Measurements from ENCODE around the gene RGL1. TPM values are rescaled to one million over a fixed set of nuclear protein-coding genes. Genes with fewer than 3 reads are reported as not detected.

The RGL1 gene
- 0.68 to 0.81 TPM (median 0.77 TPM) in 5 replicates for total RNA-seq (2022; extraction: Qiagen RNA extraction; ENCODE audit: low read depth)

DNA sequence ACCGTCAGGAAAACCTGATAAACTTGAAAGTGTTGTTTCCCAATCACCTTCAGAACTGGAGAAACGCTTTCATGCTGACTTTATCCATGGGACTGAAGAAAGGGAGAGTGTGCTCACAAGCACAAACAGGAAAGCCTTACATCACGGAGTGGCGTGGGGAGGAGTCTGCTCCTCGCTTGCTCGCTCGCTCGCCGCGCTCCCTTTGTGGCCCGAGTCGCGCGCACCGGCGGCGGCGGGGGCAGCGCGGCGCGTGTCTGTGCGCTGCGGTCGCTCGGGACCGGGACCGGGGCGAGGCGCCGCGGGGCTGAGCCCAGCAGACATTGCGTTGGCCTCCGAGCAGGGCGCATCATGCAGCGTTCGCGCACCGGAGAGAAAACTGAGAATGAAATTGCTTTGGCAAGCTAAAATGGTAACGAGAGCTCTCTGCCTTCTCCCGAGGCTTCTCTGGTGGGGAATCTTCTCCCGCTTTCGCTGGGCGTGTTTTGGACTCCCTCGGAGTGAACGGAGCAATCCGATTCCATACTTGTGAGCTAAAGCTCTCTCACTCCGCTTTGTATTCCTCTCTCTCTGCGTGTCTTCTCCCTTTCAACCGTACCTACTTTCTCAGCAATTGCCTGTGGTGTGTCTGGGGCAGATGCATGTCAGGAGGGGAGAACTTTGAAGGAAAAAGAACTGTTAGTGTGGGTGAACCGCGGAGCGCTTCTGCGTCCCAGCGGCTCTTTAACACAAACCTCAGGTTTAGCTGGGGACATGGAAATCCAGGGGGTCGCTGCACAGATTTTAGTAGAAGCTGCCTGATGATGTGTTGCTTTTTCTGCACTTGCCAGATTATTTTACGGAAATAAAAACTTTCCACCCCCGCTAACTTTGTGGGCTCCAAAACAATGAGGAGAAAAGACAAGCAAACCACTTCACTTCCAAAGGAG is at the start of gene RGL1:
TSS of gene RGL1 (plus strand) at position 205 of the 926 bp plus-strand sequence. CDS start at position 383, 178 bp downstream.

Other genes starting within 250 kb of the RGL1 start
- 1.1 to 2.7 TPM (median 1.6 TPM) in 5 replicates for gene NCF2, start 214.7 kb upstream of the RGL1 start, total RNA-seq (2022; extraction: Qiagen RNA extraction; ENCODE audit: low read depth)
- 145 to 178 TPM (median 174 TPM) in 5 replicates for gene ARPC5, start 169.3 kb upstream of the RGL1 start, total RNA-seq (2022; extraction: Qiagen RNA extraction; ENCODE audit: low read depth)
- gene APOBEC4, start 151.8 kb upstream of the RGL1 start, total RNA-seq (2022; extraction: Qiagen RNA extraction; ENCODE audit: low read depth) = not detected in 5 replicates
- gene COLGALT2, start 232.6 kb downstream of the RGL1 start, total RNA-seq (2022; extraction: Qiagen RNA extraction; ENCODE audit: low read depth) = 0.13 to 0.24 TPM (median 0.18 TPM) in 5 replicates
- 29.6 to 31.5 TPM (median 30.5 TPM) in 5 replicates for gene TSEN15, start 246.6 kb downstream of the RGL1 start, total RNA-seq (2022; extraction: Qiagen RNA extraction; ENCODE audit: low read depth)